Measurements from ENCODE around the gene PPP6R2. TPM values are rescaled to one million over a fixed set of nuclear protein-coding genes. Genes with fewer than 3 reads are reported as not detected.

PPP6R2 gene
- total RNA-seq, 2 donors from 2014 or later, result 35.3 to 36.0 TPM

DNA sequence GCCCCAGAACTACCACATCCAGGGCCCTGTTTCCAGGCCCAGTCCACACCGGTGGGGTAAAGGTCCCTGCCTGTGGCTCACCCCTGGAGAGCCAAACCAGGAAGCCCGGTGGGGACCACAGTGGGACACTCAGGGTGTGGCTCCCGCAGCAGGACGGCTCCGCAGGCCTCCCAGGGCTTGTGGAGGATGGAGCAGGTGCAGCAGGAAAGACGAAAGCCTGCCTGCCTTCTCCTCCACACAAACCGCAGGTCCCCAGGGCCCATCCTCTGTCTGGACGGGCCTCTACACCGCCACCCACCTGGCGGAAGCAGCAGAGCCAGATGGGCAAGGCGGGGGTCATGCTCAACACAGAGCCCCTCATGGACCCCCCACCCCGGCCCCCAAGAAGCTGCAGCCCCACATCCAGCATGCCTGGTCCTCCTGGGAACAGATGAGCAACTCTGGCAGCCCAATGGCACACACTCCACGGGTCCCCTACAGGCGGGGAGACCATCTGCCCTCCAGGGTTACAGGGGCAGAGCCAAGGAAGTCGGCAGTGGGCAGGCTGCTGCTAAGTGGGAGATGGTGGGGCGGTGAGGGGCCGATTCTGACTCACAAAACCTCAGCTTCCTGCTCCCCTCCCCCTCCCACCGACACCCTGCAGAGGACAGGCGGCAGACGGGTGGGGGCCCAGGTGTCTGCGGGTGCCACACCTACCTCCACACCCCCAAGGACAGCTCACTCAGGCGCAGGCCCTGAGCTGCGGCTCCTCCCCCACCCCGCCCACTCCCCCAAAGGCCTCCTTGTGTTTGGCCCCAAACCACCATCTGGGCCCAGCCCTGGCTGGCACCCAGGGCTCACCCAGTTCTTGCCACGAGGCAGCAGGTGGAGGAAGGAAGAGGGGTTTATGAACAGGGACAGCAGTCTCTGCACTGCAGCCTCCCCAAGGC lies 126.5 kb downstream of the PPP6R2 start:
- no peak for DNase-seq (ENCODE audit: low spot score)
- intact Hi-C loops (cut with DNase I), result loop anchor here in 1 of 2 donors (10.0 kb wide), 1 partner anchor 225 kb away; the partner anchor contains the start of gene TUBGCP6

DNA sequence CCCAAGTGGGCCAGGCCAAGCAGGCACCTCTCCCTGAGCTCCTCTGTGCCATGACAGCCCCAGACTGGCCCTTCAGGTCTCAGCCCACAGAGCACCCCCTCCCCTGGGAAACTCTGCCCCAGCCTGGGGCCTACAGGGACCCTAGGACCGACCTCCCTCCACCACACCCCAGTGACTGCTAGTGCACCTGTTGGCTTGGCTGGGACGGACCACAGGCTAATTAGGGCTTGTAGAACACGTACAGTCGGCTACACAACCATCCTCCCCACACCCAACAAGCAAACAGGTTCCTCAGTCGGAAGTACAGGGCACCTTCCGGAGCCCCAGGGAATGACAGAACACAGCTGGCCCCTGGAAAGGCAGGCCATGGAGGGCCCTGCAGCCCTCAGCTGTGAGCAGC lies 127.4 kb downstream of the PPP6R2 start:
- DNase-seq (ENCODE audit: low spot score), result no peak
- intact Hi-C loops (cut with DNase I), result loop anchor here in 1 of 2 donors (10.0 kb wide), 1 partner anchor 226 kb away; the partner anchor contains the start of gene TUBGCP6

DNA sequence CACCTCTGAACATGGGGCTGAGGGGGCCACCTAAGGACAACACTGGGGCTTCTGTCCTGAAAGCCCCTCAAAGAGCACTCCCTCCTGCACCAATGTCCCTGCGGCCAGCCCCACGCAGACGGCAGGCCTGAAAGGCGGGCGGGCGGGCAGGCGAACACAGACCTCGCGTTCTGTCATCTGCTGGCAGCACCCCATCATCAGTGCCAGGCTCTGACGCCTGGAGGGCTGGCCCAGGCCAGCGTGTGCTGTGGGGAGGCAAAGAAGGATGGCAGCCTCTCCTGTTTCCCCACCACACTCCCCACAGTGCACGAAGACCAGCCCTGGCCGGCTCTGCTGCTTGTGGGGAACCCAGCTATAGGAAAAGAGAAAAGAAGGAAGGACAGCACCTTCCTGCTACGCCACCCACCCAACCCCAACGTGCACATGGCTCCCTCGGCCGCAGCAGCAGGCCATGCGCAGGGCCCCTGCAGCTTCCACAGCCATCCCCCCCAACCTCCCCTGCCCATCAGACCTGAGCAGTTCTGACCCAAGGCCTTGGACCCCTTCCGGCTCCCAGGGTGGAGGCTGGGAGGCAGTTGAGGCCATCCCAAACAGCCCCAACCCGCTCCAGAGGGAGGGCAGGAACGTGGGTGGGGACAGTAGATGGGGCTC lies 128.2 kb downstream of the PPP6R2 start:
- intact Hi-C loops (cut with DNase I), result loop anchor here in 1 of 2 donors (10.0 kb wide), 1 partner anchor 227 kb away; the partner anchor contains the start of gene TUBGCP6
- DNase-seq (ENCODE audit: low spot score), result no peak

DNA sequence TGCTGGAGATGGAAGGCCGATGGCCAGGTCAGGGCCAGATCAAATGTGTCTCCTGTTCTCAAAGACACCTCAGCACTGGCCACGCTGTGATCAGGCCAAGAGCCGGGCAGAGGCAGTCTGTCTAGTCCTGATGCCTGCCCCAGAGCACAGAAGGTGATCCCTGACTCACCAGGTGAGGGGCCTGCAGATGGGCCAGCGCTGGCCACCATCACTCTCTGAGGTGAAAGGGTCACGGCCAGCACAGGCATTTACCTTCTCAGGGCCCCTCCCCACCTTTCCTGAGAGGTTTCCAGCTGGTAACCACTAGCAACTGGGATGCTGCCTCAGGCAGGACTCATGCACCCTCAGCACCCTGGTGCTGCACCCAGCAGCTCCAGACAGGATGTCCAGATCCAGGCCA lies 128.8 kb downstream of the PPP6R2 start:
- intact Hi-C loops (cut with DNase I), result loop anchor here in 1 of 2 donors (10.0 kb wide), 1 partner anchor 227 kb away; the partner anchor contains the start of gene TUBGCP6
- no peak for DNase-seq (ENCODE audit: low spot score)

DNA sequence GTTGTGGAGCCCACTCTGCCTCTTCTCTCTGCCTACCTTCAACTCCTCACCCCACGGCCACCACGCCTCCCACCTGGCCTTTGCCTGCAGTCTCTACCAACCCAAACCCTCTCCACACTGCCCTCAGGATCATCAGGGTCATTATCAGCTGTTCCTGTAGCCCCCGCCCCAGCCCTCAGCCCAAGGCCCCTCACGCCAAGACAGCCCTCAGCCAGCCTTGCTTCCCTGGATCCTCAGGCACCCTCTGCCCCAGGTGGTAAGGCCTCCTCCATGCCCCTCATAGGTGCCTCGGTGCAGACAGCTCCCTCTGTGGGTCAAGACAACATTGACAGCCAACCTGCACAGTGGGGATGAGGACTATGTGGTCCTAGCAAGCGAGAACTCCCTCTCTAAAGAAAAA lies 130.0 kb downstream of the PPP6R2 start:
- no peak for DNase-seq (ENCODE audit: low spot score)
- intact Hi-C loops (cut with DNase I), result loop anchor here in 1 of 2 donors (10.0 kb wide), 1 partner anchor 228 kb away; the partner anchor contains the start of gene TUBGCP6

DNA sequence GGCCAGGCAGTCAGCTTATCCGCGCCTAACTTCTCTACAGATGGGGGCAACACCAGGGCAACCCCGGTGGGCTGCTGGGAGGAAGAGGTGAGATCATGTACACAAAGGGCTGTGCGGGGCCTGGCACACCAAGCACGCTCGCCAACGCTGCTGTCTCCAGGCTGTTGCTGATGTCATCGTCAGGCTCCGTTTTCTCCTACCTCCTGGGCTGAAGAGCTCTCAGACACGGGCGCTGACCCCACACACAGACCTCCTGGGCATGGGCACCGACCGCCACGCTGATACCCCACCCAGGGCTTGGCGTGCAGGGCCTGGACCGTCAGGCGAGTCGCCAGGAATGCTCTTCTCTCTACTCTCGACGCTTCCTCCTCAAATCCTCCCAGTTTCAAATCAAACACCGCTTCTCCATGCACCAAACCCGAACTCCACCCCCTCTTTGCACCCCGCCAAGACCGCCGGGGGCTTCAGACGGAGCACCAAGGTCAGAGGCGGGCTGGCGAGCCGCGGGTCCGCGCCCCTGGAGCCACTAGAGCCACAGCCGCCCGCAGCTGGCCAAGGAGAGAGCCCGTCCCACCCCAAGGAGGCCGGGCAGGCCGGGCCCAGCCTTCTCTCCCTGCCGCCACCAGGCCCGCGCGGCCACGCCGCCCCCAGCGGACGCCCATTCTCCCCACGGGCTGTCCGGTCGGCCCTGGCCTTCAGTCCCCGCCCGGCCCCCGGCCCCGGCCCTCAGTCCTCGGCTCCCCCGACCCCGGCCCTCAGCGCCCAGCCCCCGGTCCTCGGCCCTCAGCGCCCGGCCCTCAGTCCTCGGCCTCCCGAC lies 130.9 kb downstream of the PPP6R2 start:
- intact Hi-C loops (cut with DNase I), result loop anchor here in 1 of 2 donors (10.0 kb wide), 1 partner anchor 229 kb away; the partner anchor contains the start of gene TUBGCP6
- no peak for DNase-seq (ENCODE audit: low spot score)

DNA sequence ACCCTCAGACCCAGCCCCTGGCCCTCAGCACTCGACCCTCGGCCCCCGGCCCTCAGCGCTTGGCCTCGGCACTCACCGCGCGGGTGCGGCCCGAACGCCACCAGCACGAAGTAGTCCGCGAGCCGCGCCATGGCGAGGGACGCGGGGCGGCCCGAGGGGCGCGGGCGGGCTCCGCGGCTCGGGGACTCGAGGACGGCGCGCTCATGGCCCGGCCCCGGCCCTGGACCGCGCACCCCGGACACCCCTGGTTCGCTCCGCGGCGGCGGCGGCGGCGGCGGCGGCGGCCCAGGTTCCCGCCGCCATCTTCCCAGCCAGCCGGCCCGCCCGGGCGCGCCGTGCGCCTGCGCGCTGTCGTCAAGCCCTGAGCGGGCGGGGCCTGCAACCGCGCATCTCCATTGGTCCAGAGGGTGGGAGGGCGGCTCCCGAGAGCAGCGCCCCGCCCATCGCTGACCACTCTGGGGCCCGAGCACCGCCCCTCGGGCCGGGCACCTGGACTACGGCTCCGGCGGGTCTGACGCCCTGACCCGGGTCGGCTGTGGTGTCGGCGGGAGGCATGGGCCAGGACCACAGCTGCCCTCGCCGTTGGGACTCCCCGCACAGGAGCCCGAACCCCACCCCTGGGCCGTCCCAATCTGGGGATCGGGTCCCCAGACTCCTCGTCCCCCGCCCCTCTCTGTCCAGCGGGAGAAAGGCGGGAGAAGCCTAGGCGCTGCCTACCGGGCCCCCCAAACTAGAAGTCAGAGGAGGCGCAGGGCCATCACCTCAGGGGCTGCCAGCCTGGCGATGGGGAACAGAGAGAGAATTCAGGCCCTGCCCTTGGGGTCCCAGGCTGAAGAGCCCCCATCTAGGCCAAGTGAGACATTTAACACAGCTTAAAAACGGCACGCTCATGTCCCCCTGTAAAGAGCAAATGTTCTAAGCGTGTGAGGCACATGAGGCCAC lies 131.9 kb downstream of the PPP6R2 start, which contains the start of gene SBF1:
Gene SBF1 (minus strand): TSS at position 326 of the 942 bp plus-strand sequence. CDS start 195 bp downstream, at position 131.
- intact Hi-C loops (cut with DNase I), result loop anchor here in 1 of 2 donors (10.0 kb wide), 1 partner anchor 230 kb away; the partner anchor contains the start of gene TUBGCP6

DNA sequence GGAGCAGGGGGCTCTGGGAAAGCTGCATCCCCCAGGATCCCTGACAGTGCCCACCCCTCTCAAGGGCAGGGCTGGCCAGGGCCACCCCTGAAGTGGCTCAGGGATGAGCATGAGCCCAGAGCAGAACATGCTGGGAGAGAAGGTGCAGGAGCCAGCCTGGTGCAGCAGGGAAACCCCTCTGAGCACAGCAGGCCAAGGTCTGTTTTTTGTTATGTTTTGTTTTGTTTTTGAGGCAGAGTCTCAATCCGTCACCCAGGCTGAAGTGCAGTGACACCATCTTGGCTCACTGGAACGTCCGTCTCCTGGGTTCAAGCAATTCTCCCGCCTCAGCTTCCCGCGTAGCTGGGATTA lies 132.5 kb downstream of the PPP6R2 start:
- no peak for DNase-seq (ENCODE audit: low spot score)
- intact Hi-C loops (cut with DNase I), result loop anchor here in 1 of 2 donors (10.0 kb wide), 1 partner anchor 231 kb away; the partner anchor contains the start of gene TUBGCP6

More for the DNA sequence above, 131.9 kb downstream of the PPP6R2 start, which contains the start of gene SBF1:
- peak; percentile 96 for DNase-seq (ENCODE audit: low spot score)

DNA sequence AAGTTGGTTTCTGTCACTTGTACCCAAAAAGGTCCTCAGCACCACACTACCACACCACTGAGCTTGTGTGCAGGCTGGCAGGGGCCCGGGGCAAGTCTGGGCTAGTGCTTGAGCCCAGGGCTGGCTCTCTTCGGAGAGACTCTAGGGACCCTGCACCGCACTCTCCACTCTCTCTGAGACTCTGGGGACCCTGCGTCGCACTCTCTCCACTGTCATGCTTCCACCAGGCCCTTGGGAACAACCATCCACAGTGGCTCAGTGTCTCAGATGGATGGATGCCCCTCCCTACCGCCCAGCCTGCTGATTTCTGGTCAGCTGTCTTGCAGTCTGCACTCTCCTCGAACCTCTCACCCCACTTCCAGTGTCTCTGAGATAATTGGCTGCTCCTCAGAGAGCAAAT lies 133.7 kb downstream of the PPP6R2 start:
- DNase-seq (ENCODE audit: low spot score), result no peak
- intact Hi-C loops (cut with DNase I), result loop anchor here in 1 of 2 donors (10.0 kb wide), 1 partner anchor 232 kb away; the partner anchor contains the start of gene TUBGCP6

DNA sequence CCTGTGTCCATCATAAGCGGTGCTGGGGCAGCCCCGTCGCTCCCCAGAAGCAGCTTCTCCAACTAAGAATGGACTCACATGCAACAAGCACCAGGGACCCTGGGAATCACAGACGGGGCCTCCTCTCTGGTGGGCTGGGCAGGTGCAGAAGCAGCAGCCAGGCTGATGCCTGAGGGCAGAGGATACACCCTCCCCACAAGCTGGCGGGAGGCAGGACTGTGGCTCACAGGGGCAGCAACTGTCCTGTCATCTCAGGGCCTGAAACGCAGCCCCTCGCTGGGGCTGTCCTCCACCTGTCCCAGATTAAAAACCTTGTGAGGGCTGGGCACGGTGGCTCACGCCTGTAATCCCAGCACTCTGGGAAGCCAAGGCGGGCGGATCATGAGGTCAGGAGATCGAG lies 134.8 kb downstream of the PPP6R2 start:
- no peak for DNase-seq (ENCODE audit: low spot score)
- intact Hi-C loops (cut with DNase I), result loop anchor here in 1 of 2 donors (10.0 kb wide), 1 partner anchor 233 kb away; the partner anchor contains the start of gene TUBGCP6

DNA sequence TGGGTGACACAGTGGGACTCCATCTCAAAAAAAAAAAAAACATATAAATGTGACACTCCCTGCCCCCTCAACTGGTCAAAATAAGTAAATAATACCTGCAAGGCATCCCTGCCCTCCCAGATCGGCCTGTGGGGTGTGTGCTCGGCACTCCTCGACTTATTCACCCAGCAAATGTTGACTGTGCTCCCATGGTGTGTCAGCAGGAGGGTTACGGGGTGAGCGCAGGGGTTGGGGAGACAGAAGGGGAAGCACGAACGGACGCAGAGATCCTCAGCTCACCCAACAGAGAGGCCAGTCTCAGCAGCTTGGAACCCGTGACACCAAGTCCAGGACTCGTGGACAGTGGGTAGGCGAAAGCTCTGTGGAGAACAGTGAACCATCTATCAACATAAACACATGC lies 136.6 kb downstream of the PPP6R2 start:
- intact Hi-C loops (cut with DNase I), result loop anchor here in 1 of 2 donors (10.0 kb wide), 1 partner anchor 235 kb away; the partner anchor contains the start of gene TUBGCP6
- DNase-seq (ENCODE audit: low spot score), result no peak

DNA sequence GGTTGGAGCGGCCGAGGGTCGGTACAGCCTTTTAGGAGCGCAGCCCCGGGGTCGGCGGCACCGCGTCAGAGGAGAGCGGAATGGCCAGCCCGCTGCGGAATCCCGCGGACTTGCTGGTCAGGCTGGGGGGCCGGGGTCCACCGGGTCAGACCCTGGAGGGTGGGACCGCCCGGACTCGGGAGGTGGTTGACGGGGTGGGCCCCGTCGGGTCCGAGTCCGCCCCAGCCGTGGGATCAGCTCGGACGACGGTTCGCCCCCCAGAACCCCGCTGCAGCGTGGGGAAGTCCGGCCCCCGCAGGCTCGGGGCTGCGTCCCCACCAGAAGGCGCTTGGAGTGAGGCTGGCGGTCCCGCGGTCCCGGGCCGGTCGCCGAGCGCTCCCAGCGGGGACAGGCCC lies 137.9 kb downstream of the PPP6R2 start:
- intact Hi-C loops (cut with DNase I), result no loop called here
- DNase-seq (ENCODE audit: low spot score), result no peak

DNA sequence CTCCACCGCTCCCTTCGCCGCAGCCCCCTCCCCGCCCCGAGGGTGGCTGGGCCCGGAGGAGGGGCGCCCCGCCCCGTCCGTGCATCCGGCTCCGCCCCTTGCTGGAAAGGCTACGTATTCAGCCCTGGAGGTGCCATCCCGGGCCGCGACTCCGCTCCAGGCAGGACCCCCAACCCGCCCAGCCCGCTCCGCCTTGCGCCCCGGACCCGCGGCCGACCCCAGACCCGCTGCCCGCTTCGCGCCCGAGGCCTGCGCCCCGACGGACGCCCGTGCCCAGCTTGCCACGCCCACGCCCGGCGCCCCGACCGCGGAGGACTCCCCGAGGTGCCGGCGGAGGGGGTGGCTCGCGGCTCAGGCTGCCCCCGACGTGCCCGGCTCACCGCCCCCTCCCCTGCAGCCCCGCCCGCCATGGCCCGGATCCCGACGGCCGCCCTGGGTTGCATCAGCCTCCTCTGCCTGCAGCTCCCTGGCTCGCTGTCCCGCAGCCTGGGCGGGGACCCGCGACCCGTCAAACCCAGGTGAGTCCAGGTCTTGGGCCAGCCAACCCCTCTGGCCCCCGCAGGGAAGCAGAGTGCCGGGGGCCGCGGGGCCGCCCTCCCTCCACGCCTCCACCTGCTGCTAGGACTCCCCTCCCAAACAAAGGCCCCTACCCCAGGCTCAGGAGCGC lies 138.4 kb downstream of the PPP6R2 start, which contains the start of gene ADM2:
Gene ADM2 (plus strand): TSS at position 104 of the 667 bp plus-strand sequence. CDS start 305 bp downstream, at position 409.
- DNase-seq (ENCODE audit: low spot score), result no peak
- intact Hi-C loops (cut with DNase I), result no loop called here

DNA sequence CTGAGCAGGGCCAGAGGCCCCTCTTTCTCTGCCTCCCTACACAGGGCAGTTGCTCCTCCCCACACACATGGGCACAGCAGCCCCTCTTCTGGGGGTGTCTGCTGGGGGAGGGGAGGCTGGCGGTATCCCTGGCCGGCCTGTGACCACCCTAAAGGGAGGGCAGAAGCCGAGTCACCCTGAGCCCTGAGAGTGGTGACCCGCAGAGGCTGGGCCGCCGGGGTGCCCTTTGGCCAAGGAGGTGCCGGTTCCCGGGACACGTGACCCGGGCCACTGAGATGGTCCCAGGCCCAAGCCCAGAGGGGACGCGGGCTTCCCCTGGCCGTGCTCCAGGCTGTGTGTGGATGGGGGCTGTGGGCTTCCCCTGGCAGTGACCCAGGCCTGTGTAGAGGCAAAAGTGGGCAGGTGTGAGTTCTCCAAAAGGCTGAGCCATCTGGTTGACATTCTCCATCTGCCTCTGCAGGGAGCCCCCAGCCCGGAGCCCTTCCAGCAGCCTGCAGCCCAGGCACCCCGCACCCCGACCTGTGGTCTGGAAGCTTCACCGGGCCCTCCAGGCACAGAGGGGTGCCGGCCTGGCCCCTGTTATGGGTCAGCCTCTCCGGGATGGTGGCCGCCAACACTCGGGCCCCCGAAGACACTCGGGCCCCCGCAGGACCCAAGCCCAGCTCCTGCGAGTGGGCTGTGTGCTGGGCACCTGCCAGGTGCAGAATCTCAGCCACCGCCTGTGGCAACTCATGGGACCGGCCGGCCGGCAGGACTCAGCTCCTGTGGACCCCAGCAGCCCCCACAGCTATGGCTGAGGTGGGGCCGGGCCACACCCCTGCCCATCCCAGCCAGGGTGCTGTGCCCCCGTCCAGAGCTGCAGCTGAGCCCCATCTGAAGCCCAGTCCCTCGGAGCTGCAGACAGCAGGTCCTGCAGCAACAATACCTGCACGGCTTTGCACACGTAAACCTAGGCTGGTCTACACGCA lies 139.3 kb downstream of the PPP6R2 start:
- DNase-seq (ENCODE audit: low spot score), result no peak
- intact Hi-C loops (cut with DNase I), result no loop called here

DNA sequence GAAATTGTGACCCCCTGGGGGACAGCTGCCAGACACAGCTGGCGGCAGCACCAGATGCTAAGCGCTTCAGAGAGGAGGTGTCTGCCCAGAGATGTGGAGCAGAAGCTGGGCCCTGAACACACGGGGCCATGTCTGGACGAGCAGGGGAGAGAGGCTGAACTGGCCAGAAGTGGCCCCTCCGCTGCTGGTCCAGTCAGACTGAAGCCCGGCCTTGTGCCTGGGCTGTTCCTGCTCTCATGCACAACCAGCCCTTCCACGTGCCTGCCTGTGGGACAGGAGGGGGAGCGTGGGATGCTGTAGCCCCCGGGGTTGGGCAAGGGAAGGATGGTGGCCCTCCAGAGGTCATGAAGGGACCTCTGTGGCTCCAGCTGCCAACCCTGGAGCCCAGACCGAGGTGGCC lies 140.0 kb downstream of the PPP6R2 start:
- no peak for DNase-seq (ENCODE audit: low spot score)
- intact Hi-C loops (cut with DNase I), result no loop called here

DNA sequence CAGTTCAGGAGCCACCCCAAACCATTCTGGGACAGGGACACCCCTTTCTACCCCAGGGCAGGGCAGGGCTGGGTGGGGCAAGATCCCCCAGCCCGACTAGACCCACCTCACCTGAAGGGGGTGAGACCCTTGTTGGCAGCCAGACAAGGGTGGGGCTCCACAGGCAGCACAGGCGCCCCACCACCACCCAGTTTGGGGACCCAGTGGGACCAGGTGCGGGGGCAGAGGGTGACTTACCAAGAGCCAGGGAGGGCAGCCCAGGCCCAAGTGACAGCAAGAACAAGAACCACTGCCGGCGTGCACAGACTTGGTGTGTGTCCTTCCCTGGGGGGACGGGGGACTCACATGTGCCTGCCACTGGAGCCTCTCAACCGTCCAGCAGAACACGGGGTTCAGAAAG lies 140.4 kb downstream of the PPP6R2 start:
- no peak for DNase-seq (ENCODE audit: low spot score)
- intact Hi-C loops (cut with DNase I), result no loop called here

Data from posterior vena cava (tissue), 2 donors.